Measurements from ENCODE around the gene TIRAP. TPM values are rescaled to one million over a fixed set of nuclear protein-coding genes. Genes with fewer than 3 reads are reported as not detected.

TIRAP gene
- total and polyA plus RNA-seq, 9 of the 15 experiments (the other 6 are each of a cell fraction or from before 2014, with no cell fraction given), result 0.60 to 8.7 (median 3.7) TPM

DNA sequence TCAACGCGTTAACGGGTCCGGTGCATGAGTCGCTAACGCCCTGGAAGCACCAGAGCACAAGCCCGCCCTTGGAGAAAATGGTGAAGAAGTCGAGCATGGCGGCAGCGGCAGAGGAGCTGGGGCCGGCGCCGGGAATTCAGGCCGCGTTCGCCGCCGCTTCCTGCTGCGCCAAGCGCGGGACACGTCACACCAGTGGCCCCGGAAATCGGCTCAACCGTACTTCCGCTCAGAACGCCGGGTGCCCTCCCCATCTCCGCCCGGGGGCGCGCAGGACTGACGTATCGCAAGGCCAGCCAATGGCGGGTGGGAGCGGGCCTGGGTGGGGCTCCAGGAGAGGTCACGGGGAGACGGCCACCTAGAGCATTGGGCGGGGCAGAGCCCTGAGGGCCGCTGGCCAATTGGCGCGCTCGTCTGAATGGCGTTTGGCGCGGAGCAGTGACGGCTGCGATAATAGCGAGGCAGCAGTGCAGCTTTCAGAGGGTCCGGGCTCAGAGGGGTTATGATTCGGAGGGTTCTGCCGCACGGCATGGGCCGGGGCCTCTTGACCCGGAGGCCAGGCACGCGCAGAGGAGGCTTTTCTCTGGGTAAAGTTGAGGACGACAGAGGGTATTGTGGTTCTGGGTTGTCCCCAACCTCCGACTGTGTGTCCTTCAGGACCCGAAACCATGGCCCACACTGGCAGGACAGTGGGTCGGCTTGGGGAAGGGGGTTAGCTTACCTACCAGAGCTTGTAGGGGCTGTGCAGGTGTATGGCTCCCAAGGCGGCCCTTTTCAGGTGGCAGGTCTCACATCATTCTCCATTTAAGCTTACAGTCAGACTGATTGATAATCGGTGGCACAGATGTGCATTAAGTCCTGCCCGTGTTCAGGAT is 13.9 kb upstream of the TIRAP start, which contains the start of the genes FOXRED1 and SRPRA (continued):
- TF ChIP-seq, protein P1, sequence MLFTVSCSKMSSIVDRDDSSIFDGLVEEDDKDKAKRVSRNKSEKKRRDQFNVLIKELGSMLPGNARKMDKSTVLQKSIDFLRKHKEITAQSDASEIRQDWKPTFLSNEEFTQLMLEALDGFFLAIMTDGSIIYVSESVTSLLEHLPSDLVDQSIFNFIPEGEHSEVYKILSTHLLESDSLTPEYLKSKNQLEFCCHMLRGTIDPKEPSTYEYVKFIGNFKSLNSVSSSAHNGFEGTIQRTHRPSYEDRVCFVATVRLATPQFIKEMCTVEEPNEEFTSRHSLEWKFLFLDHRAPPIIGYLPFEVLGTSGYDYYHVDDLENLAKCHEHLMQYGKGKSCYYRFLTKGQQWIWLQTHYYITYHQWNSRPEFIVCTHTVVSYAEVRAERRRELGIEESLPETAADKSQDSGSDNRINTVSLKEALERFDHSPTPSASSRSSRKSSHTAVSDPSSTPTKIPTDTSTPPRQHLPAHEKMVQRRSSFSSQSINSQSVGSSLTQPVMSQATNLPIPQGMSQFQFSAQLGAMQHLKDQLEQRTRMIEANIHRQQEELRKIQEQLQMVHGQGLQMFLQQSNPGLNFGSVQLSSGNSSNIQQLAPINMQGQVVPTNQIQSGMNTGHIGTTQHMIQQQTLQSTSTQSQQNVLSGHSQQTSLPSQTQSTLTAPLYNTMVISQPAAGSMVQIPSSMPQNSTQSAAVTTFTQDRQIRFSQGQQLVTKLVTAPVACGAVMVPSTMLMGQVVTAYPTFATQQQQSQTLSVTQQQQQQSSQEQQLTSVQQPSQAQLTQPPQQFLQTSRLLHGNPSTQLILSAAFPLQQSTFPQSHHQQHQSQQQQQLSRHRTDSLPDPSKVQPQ (CRISPR knock-in tag; IDR thresholded peaks at IDR 0.05; ENCODE audit: borderline replicate concordance), result no peak
- TF ChIP-seq MBD1 (CRISPR knock-in tag; IDR thresholded peaks at IDR 0.05) (no peak), ZFPM2 (CRISPR knock-in tag; IDR thresholded peaks at IDR 0.05) (no peak), ZNF165 (CRISPR knock-in tag; IDR thresholded peaks at IDR 0.05; ENCODE audit: borderline replicate concordance) (no peak), MAZ (CRISPR knock-in tag; conservative IDR thresholded peaks at IDR 0.05 in 1 of 2, IDR thresholded peaks at IDR 0.05 in 1 of 2) (peak; percentile 99 to 100), MAX (CRISPR knock-in tag; IDR thresholded peaks at IDR 0.05) (peak; percentile 65), ZZZ3 (IDR thresholded peaks at IDR 0.05) (no peak), ZNF77 (CRISPR knock-in tag; IDR thresholded peaks at IDR 0.05) (no peak), SETDB1 (IDR thresholded peaks at IDR 0.05; ENCODE audit: low read length) (no peak), CCAR2 (IDR thresholded peaks at IDR 0.05; ENCODE audit: low read depth, low read length) (no peak), BACH1 (tag; IDR thresholded peaks at IDR 0.05) (no peak), POLR2AphosphoS5 (IDR thresholded peaks at IDR 0.05; ENCODE audit: control insufficient read depth, insufficient read depth, low read depth, low read length) (peak; percentile 75), NRF1 (conservative IDR thresholded peaks at IDR 0.05 in 1 of 2, IDR thresholded peaks at IDR 0.05 in 1 of 2) (peak; percentile 69 to 79), RNF2 (IDR thresholded peaks at IDR 0.05) (peak; percentile 37; the same call in 1 of the 2 replicates), SNIP1 (IDR thresholded peaks at IDR 0.05; ENCODE audit: low read depth) (no peak), CBFB (CRISPR knock-in tag; IDR thresholded peaks at IDR 0.05) (no peak), PPARD (CRISPR knock-in tag; IDR thresholded peaks at IDR 0.05) (no peak), ZNF282 (CRISPR knock-in tag; IDR thresholded peaks at IDR 0.05) (no peak), ZSCAN32 (CRISPR knock-in tag; IDR thresholded peaks at IDR 0.05) (no peak), XRCC4 (IDR thresholded peaks at IDR 0.05; ENCODE audit: extremely low read depth, insufficient read depth, insufficient read length) (no peak), SOX6 (IDR thresholded peaks at IDR 0.05) (no peak)
- TF ChIP-seq, protein P2, sequence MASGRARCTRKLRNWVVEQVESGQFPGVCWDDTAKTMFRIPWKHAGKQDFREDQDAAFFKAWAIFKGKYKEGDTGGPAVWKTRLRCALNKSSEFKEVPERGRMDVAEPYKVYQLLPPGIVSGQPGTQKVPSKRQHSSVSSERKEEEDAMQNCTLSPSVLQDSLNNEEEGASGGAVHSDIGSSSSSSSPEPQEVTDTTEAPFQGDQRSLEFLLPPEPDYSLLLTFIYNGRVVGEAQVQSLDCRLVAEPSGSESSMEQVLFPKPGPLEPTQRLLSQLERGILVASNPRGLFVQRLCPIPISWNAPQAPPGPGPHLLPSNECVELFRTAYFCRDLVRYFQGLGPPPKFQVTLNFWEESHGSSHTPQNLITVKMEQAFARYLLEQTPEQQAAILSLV (tag; IDR thresholded peaks at IDR 0.05), result no peak
- TF ChIP-seq, protein P3, sequence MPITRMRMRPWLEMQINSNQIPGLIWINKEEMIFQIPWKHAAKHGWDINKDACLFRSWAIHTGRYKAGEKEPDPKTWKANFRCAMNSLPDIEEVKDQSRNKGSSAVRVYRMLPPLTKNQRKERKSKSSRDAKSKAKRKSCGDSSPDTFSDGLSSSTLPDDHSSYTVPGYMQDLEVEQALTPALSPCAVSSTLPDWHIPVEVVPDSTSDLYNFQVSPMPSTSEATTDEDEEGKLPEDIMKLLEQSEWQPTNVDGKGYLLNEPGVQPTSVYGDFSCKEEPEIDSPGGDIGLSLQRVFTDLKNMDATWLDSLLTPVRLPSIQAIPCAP (CRISPR knock-in tag; IDR thresholded peaks at IDR 0.05; ENCODE audit: borderline replicate concordance), result no peak

Data from K562 (cell line).